GM18502 (cell line): ENCODE measurements around the gene TPM2.

Experiments used
- ATAC-seq: cut with Tn5 transposase; IDR thresholded peaks from one replicate; pipeline ENCODE4 v1.9.1; 2021; ENCODE audit warnings: mild to moderate bottlenecking; ENCODE audit not compliant: unreplicated experiment, poor library complexity

The TPM2 gene

DNA sequence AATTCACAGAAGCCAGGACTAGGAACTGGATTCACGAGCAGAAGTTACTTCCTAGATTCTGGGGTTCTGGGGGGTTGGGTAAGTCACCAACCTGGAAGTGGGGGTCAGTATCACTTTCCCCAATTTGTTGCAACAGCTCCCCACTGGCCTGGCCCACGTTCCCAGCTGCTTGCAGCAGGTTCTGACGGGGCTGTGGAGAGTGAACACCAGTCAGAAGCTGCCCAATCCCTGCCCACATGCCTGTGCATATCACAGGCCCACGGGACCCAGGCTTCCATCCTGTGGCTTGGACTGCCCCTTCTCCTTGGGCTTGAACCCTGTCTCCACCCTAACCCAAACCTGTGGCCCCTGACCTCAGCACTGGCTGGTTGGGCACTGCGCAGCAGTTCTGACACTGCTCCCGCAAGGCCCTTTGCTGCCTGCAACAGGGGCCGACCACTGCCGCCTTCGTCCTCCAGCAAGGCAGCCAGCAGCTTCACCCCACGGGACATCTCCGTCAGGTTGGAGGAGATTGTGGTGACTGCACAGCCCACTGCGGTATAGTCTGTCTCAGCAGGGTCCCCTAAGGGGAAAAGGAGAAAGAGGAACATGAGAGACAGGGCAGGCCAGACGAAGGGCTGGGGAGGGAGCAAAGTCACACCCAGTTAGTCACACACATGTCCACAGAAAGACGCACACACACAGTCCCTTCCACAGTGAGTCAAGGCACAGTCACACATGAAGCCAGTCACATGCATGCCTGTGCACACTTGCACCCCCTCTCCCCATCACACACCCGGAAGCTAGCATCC is 29.2 kb upstream of the TPM2 start:
- no peak for ATAC-seq

- ATAC-seq = no peak
Observed at GRCh38 chr9:35717132-35717870, 27.6 kb upstream of the TPM2 start.

DNA sequence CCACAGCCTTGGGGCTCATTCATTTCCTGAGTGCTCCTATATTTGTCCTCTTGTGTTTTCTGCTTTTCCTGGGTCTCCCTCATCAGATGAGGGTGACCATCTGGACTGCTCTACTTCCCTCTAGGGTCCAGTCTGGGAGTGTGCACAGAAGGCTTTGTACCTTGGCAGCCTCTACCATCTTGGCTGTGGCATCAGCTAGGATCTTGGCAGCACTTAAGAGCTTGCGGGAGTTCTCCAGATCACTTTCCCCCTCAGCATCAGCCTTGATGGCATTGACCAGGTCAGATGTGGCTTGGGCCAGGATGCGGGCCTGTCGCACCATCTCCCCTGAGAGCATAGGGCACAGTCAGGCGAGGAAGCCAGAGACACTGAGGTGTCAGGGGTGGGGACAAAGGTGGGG is 26.5 kb upstream of the TPM2 start:
- no peak for ATAC-seq

DNA sequence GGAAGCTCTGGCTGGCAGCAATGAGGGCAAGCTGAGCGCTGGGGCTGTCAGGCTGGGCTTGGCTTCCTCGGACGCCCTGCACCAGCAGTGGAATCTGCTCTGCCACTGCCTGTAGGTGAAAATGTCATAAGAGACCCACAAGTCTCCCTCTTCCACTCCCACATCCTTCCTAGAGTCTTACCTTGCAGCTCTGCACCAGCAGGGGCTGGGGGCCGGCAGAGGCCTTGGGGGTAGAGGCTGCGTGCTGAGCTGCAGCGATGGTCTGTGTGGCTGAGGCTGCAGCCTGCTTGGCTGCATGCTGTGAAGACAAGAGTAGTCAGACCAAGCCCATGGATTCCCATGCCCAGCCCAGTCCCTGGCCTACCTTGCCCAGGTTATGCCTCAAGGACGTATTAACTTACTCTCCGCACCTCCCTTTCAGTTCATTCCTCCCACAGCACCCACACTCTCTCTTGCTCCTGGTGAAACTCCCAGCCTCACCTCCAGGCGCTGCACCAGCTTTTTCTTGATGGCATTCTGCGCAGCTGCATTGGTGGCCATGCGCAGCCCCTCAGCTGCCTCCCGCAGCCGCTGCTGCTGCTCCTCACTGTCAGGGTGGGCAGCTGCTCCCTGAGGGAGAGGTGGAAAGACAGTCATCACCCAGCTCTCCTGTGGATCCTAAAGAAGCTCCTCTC is 25.0 kb upstream of the TPM2 start:
- ATAC-seq = no peak

DNA sequence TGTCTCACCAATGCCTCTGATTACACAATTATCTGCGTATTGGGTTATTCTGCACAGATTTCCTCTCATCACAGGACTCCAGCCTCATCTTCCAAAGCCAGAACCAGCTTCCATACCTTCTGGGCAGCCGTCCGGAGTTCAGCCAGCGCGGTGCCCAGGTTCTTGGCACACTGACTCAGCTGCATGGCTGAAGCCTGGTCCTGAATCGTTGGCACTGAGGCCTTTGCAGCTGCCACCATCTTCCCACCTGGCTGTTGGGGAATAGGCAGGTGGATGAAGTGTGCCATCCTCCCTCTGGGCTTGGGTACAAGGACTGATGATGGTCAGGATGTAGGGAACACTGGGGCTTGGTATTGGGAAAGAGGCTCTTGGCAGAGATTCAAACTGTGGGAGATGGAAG is 24.4 kb upstream of the TPM2 start:
- no peak for ATAC-seq

GRCh38 chr9:35713578-35713977 is 23.9 kb upstream of the TPM2 start:
- no peak for ATAC-seq

DNA sequence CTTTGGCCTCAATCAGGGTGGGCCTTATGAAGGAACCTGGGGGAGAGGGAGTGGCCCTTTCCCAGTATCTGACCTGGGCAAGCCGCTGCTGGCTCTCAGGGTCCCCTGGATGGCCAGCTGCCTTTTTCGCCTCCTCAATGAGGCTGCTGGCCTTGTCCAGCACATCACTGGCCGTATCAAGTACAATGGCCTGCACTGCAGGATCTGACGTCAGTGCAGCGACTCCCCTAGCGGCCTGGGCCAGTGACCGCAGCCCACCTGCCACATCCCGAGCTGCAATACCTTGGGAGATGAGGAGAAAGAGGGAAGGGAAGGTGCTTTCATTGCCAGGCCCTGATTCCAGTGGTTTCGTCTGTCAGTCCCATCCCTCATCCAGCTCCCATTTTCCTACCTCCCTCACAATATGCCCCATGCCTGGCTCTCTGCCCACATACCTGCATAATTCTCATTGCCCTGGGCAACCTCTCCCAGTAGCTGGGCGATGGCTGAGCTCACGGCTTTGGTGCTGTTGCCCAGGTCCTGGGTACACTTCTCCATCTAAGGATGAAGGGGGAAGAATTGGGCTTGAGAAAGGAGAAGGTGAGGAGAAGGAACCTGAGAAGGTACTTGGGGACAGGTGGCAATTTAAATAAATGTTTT is 23.2 kb upstream of the TPM2 start:
- ATAC-seq = no peak

- ATAC-seq = no peak
Observed at GRCh38 chr9:35711501-35712428, 22.0 kb upstream of the TPM2 start.

GRCh38 chr9:35710818-35711500 is 21.2 kb upstream of the TPM2 start:
- no peak for ATAC-seq

DNA sequence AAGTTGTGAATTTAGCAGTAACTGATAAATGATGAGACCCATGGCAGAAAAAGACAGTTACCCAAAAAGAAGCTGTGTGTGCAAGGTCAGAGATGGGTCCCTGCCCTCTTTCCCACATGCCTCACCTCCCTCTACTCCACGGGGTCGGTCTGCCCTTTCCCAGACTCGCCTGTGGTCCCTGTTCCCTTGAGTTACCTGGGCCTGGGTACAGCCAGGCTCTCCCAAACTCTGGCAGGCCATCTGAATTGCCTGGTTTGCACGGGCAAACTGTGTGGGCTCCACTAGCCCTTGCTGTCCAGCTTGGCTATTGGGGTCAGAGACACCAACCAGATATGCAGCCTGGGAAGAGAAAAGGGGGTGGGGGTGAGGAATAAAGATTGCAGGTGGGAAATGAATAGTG is 18.4 kb upstream of the TPM2 start:
- no peak for ATAC-seq

- no peak for ATAC-seq
Observed at GRCh38 chr9:35706951-35707350, 17.2 kb upstream of the TPM2 start.

DNA sequence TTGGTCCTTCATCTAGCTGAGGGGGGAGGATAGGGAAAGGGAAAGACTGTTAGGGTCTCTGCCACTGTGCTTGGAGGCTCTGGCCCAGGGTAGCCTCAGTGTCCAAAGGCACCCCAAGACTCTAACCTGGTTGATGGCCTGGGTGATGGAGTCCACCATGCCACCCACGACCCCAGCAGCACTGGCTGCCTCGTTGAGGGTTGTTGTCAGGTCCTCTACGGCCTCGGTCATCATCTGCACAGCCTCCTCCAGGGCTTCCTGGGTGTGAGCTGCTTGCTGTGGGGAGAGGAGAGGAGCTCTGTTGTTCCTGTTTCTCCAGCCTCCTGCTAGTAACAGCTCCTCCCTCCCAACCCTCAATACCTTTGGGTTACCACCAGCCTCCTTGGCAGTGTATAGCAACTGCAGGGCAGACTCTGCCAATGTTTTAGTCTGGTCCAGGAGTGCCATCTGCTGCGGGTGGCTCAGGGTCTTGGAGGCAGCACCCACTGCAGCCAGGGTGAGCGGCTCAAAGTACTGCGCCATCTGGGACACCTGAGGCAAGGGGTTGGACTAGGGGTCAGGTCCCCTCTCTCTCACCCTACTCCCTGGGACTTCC is 16.2 kb upstream of the TPM2 start:
- ATAC-seq = no peak

- no peak for ATAC-seq
Observed at GRCh38 chr9:35705372-35705771, 15.6 kb upstream of the TPM2 start.

DNA sequence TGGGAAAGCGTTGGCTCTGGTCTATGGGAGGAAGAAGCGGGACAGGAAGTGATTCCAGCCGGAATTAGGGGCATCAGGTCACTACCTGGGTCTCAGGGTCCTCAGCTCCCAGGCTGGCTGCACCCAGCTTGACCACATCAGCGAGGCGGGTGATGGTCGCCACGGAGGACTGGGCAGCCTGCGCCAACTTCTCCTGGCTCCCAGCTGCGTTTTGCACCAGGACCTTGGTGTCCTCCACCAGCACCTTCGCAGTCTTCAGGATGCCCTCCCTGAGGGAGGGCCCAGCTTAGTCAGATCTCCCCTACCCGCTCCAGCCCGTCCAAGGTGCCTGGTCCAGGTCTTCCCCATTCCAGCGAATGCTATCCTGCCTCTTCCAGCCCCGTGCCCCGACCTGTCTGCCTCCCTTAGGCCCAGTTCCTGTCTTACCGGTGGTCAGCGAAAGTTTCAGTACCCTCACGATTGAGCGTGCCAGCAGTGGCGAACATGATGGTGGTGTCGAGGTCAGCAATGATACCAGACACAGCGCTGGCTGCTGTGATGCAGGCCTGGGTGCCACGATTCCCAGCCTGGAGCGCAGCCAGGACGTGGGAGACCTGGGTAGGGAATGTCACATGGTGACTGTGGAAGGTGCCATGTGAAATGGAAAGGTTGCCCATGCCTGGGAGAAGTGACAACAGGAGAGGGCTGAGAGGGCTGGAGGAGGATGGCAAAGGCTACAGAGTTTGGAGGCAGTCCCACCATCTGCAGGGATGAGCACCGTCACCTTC is 14.4 kb upstream of the TPM2 start:
- no peak for ATAC-seq

- ATAC-seq = no peak
Observed at GRCh38 chr9:35702696-35703095, 13.0 kb upstream of the TPM2 start.

GRCh38 chr9:35700942-35701341 is 11.2 kb upstream of the TPM2 start:
- no peak for ATAC-seq

GRCh38 chr9:35700031-35700430 is 10.3 kb upstream of the TPM2 start:
- ATAC-seq = no peak

GRCh38 chr9:35698231-35698630 is 8.5 kb upstream of the TPM2 start:
- ATAC-seq = no peak
